ENCODE measurements around the gene THAP9. TPM values are rescaled to one million over a fixed set of nuclear protein-coding genes. Genes with fewer than 3 reads are reported as not detected.

The THAP9 gene
- total RNA-seq, 2 experiments from 2014 or later = 3.1 to 3.3 TPM

GRCh38 chr4:82896755-82897154 is 3.8 kb upstream of the THAP9 start:
- H3K4me3 Mint-ChIP-seq = no peak overlapping the region
- no peak overlapping the region for H3K27ac Mint-ChIP-seq
- ChIA-PET POLR2A (interaction anchor here (0.8 kb wide), 1 partner anchor 116 kb away, joined by 3 read pairs; no protein-coding TSS in a partner anchor), CTCF (interaction anchor here (0.7 to 3.2 kb wide), 3 partner anchors 23 to 53 kb away, joined by 3 to 26 read pairs (median 3); no protein-coding TSS in a partner anchor)
- H3K27me3 Mint-ChIP-seq (ENCODE audit: low read depth) = no peaks in the 10 kb centered on the region
- no peaks in the 10 kb centered on the region for H3K9me3 Mint-ChIP-seq (ENCODE audit: insufficient read depth)
- DNase-seq (no peak), ATAC-seq (no peak)
- peaks cover 37% of the 10 kb centered on the region for H3K36me3 Mint-ChIP-seq (ENCODE audit: low read depth)
- H3K4me1 Mint-ChIP-seq (ENCODE audit: low read depth) = peaks cover 45% of the 10 kb centered on the region

DNA sequence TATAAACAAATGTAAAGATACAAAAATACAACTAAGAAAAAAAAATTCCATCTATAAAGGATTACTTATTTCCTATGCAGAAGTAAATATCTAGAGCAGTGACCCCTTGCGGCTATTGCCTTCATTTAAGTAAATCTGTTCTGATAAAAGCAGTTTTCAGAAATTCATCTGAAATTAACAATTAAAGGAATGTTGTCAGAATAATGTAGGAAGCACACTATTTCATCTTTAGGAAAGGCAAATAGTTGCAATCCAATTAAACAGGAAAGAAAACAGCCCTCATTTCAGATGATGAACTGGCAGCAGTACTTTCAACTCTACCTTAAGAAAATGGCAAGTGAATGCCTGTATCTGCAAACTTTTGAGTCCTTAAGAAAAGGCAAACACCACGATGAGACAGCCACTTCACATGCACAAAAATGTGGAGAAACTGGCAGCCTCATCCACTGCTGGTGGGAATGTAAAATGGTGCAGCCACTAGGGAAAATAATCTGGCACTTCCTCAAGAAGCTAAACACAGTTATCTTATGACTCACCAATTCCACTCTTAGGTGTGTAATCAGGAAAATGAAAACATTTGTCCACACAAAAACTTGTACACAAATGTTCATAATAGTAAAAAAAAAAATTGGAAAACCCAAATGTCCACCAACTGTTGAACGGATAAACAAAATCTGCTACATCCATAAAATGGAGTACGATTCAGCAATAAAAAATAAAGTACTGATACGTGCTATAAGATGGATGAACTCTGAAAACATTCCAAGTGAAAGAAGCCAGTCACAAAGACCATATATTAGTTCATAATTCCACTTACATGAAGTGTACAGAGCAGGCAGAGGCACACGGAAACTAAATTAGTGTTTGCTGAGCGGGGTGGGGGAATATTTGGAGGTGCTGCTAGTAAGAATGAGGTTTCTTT is 2.0 kb upstream of the THAP9 start:
- Mint-ChIP-seq H3K27me3 (ENCODE audit: low read depth) (no peaks in the 10 kb centered on the region), H3K36me3 (ENCODE audit: low read depth) (peaks cover 26% of the 10 kb centered on the region), H3K9me3 (ENCODE audit: insufficient read depth) (no peaks in the 10 kb centered on the region), H3K27ac (peak overlapping the region; percentile 28), H3K4me3 (no peak overlapping the region), H3K4me1 (ENCODE audit: low read depth) (peaks cover 42% of the 10 kb centered on the region)
- POLR2A ChIA-PET = interaction anchor here (2.1 to 2.6 kb wide), 2 partner anchors 9 to 47 kb away, joined by 10 to 26 read pairs; partner anchors contain the start of gene SEC31A
- CTCF ChIA-PET = interaction anchor here (1.1 to 3.1 kb wide), 9 partner anchors 9 to 382 kb away, joined by 3 to 48 read pairs (median 7); partner anchors contain the start of genes COPS4, LIN54 and SEC31A
- no peak for ATAC-seq
- DNase-seq = peak; percentile 49

DNA sequence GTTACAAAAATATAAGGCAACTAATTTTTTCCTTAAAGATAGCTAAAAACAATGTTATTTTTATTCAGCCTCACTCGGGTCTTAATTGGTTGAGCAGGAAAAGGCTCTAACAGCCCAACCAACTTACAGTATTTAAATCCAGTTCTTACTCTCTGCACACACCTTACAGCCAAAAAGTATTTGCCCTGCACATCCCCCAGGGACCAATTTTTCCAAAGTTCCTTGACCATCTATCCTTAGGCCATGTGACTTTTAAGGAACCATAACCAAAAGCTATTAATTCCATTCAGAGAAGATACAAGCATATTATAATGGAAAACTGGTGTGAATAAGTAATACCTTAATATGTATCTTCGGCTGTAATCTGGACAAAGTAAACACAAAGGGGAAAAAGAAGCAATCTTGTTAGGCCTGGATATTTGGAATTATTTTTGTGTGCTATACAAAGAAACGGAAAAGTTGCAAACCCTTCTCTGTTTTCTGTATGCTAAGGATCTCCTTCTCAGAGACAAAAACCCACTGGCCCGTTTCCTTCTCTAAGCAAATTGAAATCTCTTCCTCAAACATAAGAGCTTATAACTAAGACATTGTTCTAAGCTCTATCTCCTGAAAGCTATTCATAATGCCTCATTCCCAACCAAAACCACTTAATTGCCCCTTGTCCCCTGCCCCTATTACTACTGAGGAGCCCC is 1.0 kb upstream of the THAP9 start:
- H3K36me3 Mint-ChIP-seq (ENCODE audit: low read depth) = peaks cover 18% of the 10 kb centered on the region
- H3K4me1 Mint-ChIP-seq (ENCODE audit: low read depth) = peaks cover 42% of the 10 kb centered on the region
- CTCF ChIA-PET = interaction anchor here (0.7 to 3.1 kb wide), 18 partner anchors 10 to 470 kb away, joined by 3 to 48 read pairs (median 3); partner anchors contain the start of genes COPS4, COQ2, LIN54 and SEC31A
- POLR2A ChIA-PET = interaction anchor here (0.7 to 2.6 kb wide), 11 partner anchors 10 to 470 kb away, joined by 3 to 26 read pairs (median 4); partner anchors contain the start of genes LIN54 and SEC31A
- DNase-seq (no peak), ATAC-seq (no peak)
- no peak overlapping the region for H3K4me3 Mint-ChIP-seq
- H3K9me3 Mint-ChIP-seq (ENCODE audit: insufficient read depth) = no peaks in the 10 kb centered on the region
- no peak overlapping the region for H3K27ac Mint-ChIP-seq
- no peaks in the 10 kb centered on the region for H3K27me3 Mint-ChIP-seq (ENCODE audit: low read depth)

GRCh38 chr4:82900066-82900410 is 497 bp upstream of the THAP9 start:
- POLR2A ChIA-PET = interaction anchor here (0.7 to 2.6 kb wide), 12 partner anchors 10 to 471 kb away, joined by 3 to 26 read pairs (median 4); partner anchors contain the start of genes COPS4, LIN54 and SEC31A
- H3K4me3 Mint-ChIP-seq = no peak overlapping the region
- peaks cover 14% of the 10 kb centered on the region for H3K36me3 Mint-ChIP-seq (ENCODE audit: low read depth)
- no peak for DNase-seq
- H3K27ac Mint-ChIP-seq = no peak overlapping the region
- ATAC-seq = peak; percentile 12
- CTCF ChIA-PET = interaction anchor here (0.8 to 3.1 kb wide), 16 partner anchors 9 to 471 kb away, joined by 3 to 48 read pairs (median 3); partner anchors contain the start of genes COPS4, COQ2, LIN54 and SEC31A
- no peaks in the 10 kb centered on the region for H3K9me3 Mint-ChIP-seq (ENCODE audit: insufficient read depth)
- peaks cover 41% of the 10 kb centered on the region for H3K4me1 Mint-ChIP-seq (ENCODE audit: low read depth)
- no peaks in the 10 kb centered on the region for H3K27me3 Mint-ChIP-seq (ENCODE audit: low read depth)

DNA sequence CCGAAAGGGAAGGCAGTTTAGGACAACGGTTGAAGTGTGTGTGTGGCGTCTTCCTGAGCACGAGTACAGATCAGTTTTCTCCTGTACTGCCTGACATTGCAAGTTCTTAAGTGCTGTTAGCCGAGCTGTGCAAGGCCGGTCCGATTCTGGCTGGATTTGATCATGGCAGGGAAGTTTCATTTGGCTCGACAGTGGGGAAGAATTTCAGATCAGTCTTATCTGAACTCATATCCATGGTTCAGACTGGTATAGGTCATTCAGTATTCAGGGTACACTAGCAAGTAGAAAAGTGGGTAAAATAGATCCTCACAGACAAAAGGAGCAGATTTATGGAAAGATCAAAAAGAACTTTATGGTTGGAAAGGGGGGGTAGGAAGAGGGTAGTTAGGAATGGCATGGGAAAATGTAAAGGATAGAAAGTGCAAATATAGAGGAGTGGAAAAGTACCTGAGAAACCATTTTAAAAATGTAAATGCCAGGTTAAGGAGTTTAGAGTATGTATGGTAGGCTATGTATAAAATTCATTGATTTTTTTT is 716 bp downstream of the THAP9 start:
- Mint-ChIP-seq H3K36me3 (ENCODE audit: low read depth) (peaks cover 9% of the 10 kb centered on the region), H3K27ac (no peak overlapping the region), H3K27me3 (ENCODE audit: low read depth) (no peaks in the 10 kb centered on the region), H3K4me1 (ENCODE audit: low read depth) (peaks cover 47% of the 10 kb centered on the region), H3K9me3 (ENCODE audit: insufficient read depth) (no peaks in the 10 kb centered on the region), H3K4me3 (no peak overlapping the region)
- POLR2A ChIA-PET = interaction anchor here (0.7 to 2.6 kb wide), 6 partner anchors 11 to 336 kb away, joined by 3 to 26 read pairs (median 4); partner anchors contain the start of genes COPS4, LIN54 and SEC31A
- DNase-seq (no peak), ATAC-seq (no peak)
- CTCF ChIA-PET = interaction anchor here (1.0 to 3.1 kb wide), 4 partner anchors 41 to 472 kb away, joined by 3 to 48 read pairs (median 12); partner anchors contain the start of gene LIN54

- peaks cover 35% of the 10 kb centered on the region for H3K4me1 Mint-ChIP-seq (ENCODE audit: low read depth)
- ChIA-PET CTCF (interaction anchor here (1.0 kb wide), 1 partner anchor 52 kb away, joined by 3 read pairs; no protein-coding TSS in a partner anchor), POLR2A (interaction anchor here (0.8 to 2.4 kb wide), 3 partner anchors 109 to 381 kb away, joined by 3 to 12 read pairs (median 4); partner anchors contain the start of genes COPS4 and COQ2)
- H3K27ac Mint-ChIP-seq = peak overlapping the region; percentile 74
- DNase-seq (peak; percentile 46), ATAC-seq (peak; percentile 7)
- H3K36me3 Mint-ChIP-seq (ENCODE audit: low read depth) = peaks cover 8% of the 10 kb centered on the region
- H3K9me3 Mint-ChIP-seq (ENCODE audit: insufficient read depth) = no peaks in the 10 kb centered on the region
- H3K4me3 Mint-ChIP-seq = no peak overlapping the region
- no peaks in the 10 kb centered on the region for H3K27me3 Mint-ChIP-seq (ENCODE audit: low read depth)
These were observed 3.2 kb downstream of the THAP9 start for GRCh38 chr4:82903737-82904136.

DNA sequence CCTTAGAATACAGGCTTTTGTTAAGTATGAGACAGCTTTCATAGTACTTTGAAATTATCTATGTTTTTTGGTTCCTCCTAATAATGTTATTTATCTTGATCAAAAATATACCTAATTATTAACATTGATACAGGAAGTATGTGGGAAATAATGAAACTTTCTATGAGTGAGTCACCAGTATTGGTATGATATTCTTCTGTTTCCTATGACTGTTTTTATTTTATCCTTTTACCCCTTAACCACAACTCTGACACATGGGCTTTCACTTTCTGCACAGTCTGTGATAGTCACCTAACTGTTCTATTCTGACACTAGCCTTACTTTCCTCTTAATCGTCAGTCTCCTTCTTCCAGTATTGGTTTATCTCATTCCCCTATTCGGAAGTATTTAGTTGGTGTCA is 4.7 kb downstream of the THAP9 start:
- H3K9me3 Mint-ChIP-seq (ENCODE audit: insufficient read depth) = no peaks in the 10 kb centered on the region
- H3K4me3 Mint-ChIP-seq = peak overlapping the region; percentile 46
- peak overlapping the region; percentile 55 for H3K27ac Mint-ChIP-seq
- ChIA-PET CTCF (interaction anchor here (0.9 to 1.4 kb wide), 3 partner anchors 9 to 106 kb away, joined by 3 to 7 read pairs (median 3); partner anchors contain the start of gene LIN54), POLR2A (interaction anchor here (1.5 to 1.7 kb wide), 2 partner anchors 107 to 130 kb away, joined by 4 to 7 read pairs; partner anchors contain the start of gene COPS4)
- ATAC-seq = peak; percentile 9
- no peaks in the 10 kb centered on the region for H3K27me3 Mint-ChIP-seq (ENCODE audit: low read depth)
- H3K4me1 Mint-ChIP-seq (ENCODE audit: low read depth) = peaks cover 31% of the 10 kb centered on the region
- peaks cover 8% of the 10 kb centered on the region for H3K36me3 Mint-ChIP-seq (ENCODE audit: low read depth)
- DNase-seq = peak; percentile 68

- ChIA-PET CTCF (interaction anchor here (1.5 kb wide), 1 partner anchor 129 kb away, joined by 5 read pairs; the partner anchor contains the start of gene COPS4), POLR2A (interaction anchor here (1.5 kb wide), 1 partner anchor 128 kb away, joined by 4 read pairs; the partner anchor contains the start of gene COPS4)
- Mint-ChIP-seq H3K4me1 (ENCODE audit: low read depth) (peaks cover 31% of the 10 kb centered on the region), H3K27me3 (ENCODE audit: low read depth) (no peaks in the 10 kb centered on the region), H3K9me3 (ENCODE audit: insufficient read depth) (no peaks in the 10 kb centered on the region), H3K4me3 (no peak overlapping the region), H3K36me3 (ENCODE audit: low read depth) (peaks cover 12% of the 10 kb centered on the region), H3K27ac (no peak overlapping the region)
- ATAC-seq (no peak), DNase-seq (no peak)
These were observed 5.9 kb downstream of the THAP9 start for GRCh38 chr4:82906469-82906868.

GRCh38 chr4:82909326-82909725 is 8.8 kb downstream of the THAP9 start:
- Mint-ChIP-seq H3K9me3 (ENCODE audit: insufficient read depth) (no peaks in the 10 kb centered on the region), H3K4me3 (no peak overlapping the region), H3K27ac (no peak overlapping the region), H3K36me3 (ENCODE audit: low read depth) (peaks cover 12% of the 10 kb centered on the region), H3K4me1 (ENCODE audit: low read depth) (peaks cover 18% of the 10 kb centered on the region), H3K27me3 (ENCODE audit: low read depth) (no peaks in the 10 kb centered on the region)
- ChIA-PET CTCF (interaction anchor here (0.7 kb wide), 1 partner anchor 9 kb away, joined by 3 read pairs; the partner anchor contains the start of gene THAP9), POLR2A (no interaction called here)
- no peak for ATAC-seq
- no peak for DNase-seq

DNA sequence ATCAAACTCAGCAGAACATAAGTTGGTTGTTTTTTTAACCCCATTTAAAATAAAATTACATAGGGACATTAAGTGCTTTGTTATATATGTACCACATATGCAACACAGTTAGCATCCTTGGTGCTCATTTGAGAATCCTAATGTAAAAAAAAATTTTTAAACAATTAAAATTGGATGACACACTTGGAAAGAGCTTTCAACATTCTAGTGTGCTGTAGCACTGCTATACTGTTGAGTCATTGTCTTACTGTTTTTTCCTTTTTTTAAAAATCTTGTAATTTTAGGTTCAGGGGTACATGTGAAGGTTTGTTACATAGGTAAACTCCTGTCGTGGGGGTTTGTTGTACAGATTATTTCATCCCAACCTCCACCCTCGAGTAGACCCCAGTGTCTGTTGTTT is 12.8 kb downstream of the THAP9 start:
- ATAC-seq = no peak
- CTCF ChIA-PET = interaction anchor here (1.1 kb wide), 1 partner anchor 8 kb away, joined by 3 read pairs; no protein-coding TSS in a partner anchor
- Mint-ChIP-seq H3K27me3 (ENCODE audit: low read depth) (no peaks in the 10 kb centered on the region), H3K4me1 (ENCODE audit: low read depth) (no peaks in the 10 kb centered on the region), H3K27ac (no peak overlapping the region), H3K4me3 (no peak overlapping the region), H3K36me3 (ENCODE audit: low read depth) (peaks cover 26% of the 10 kb centered on the region), H3K9me3 (ENCODE audit: insufficient read depth) (no peaks in the 10 kb centered on the region)
- no peak for DNase-seq
- POLR2A ChIA-PET = interaction anchor here (1.7 kb wide), 1 partner anchor 13 kb away, joined by 4 read pairs; the partner anchor contains the start of gene THAP9
